SIG-M5 treated with dmso at 0.1 percent for 504 hours (cell line): ENCODE data around the gene CDY2A.
"Not testable (repeated sequence)": the region's sequence is repeated elsewhere in the genome, so short reads cannot be mapped to it uniquely, and the experiment has no call there.

ENCODE experiments used
- DNase-seq: peaks from one replicate; lab custom pipeline; 2025; ENCODE audit not compliant: unreplicated experiment; lab: John Stamatoyannopoulos, UW

Gene CDY2A, protein sequence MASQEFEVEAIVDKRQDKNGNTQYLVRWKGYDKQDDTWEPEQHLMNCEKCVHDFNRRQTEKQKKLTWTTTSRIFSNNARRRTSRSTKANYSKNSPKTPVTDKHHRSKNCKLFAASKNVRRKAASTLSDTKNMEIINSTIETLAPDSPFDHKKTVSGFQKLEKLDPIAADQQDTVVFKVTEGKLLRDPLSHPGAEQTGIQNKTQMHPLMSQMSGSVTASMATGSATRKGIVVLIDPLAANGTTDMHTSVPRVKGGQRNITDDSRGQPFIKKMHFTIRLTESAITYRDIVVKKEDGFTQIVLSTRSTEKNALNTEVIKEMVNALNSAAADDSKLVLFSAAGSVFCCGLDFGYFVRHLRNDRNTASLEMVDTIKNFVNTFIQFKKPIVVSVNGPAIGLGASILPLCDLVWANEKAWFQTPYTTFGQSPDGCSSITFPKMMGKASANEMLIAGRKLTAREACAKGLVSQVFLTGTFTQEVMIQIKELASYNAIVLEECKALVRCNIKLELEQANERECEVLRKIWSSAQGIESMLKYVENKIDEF

DNA sequence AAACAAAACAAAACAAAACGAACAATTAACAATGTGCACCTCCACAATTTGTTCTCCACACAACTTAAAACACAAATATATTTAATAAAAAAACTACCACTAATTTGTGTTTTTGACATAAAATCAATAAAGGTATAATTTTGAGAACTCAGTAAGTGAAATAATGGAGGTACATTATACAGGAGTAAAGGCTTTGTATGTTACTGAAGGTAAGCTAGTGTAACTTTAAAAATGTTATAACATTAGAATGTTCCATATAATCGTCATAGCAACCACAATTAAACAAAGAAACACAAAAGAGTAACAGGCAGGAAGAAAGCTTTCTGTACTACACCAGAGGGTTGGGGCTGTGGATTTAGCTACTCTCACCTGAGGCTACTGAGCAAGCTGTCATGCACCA lies at the start of gene CDY2A:
Gene CDY2A, plus strand, starts transcription at position 301 of the 400 bp plus-strand sequence. CDS start 328 bp downstream, outside the sequence.
- not testable (repeated sequence) for DNase-seq

DNA sequence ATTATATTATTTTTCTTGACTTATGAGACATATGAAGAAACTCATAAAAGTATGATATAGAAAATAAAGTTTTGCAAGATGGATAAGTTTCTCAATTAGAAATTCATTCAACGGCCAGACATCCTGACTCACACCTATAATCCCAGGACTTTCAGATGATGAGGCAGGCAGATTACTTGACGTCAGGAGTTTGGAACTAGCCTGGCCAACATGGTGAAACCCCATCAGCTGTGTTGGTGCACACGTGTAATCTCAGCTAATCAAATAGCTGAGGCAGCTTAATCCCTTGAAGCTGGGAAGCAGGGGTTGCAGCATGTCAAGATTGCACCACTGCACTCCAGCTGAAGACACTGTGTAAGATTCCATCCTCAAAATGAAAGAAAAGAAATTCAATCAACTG lies 28.0 kb upstream of the CDY2A start:
- DNase-seq = not testable (repeated sequence)

- not testable (repeated sequence) for DNase-seq
Measured at GRCh38 chrY:17998266-17998665, 27.3 kb upstream of the CDY2A start.

GRCh38 chrY:18023897-18024296 lies 1.7 kb upstream of the CDY2A start:
- not testable (repeated sequence) for DNase-seq

DNA sequence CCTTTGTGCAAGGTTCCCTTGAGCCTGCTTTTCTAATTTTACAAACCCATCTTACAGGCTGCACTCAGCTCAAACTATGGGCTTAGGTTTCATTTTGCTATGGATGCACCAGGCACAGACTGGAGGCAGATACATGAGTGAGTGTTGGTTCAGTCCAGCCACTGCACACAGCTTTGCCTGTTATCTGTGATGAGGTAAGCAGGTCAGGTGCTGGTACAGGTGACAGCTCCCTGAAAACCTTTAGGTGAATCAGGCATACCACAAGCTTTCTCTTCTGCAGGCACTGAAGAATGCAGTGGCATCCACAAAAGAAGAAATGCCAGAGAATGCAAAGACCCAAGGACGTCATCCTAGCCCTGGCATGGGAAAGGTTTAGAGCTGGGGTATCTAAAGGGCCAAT lies 3.3 kb downstream of the CDY2A start:
- DNase-seq = not testable (repeated sequence)

- DNase-seq = not testable (repeated sequence)
Measured at GRCh38 chrY:18030178-18030577, 4.6 kb downstream of the CDY2A start.

GRCh38 chrY:18034100-18034814 lies 8.7 kb downstream of the CDY2A start:
- DNase-seq = not testable (repeated sequence)

GRCh38 chrY:18034864-18035263 lies 9.3 kb downstream of the CDY2A start:
- not testable (repeated sequence) for DNase-seq

- DNase-seq = not testable (repeated sequence)
Measured at GRCh38 chrY:18044990-18045389, 19.4 kb downstream of the CDY2A start.

GRCh38 chrY:18048149-18049040 lies 22.8 kb downstream of the CDY2A start:
- DNase-seq = not testable (repeated sequence)

DNA sequence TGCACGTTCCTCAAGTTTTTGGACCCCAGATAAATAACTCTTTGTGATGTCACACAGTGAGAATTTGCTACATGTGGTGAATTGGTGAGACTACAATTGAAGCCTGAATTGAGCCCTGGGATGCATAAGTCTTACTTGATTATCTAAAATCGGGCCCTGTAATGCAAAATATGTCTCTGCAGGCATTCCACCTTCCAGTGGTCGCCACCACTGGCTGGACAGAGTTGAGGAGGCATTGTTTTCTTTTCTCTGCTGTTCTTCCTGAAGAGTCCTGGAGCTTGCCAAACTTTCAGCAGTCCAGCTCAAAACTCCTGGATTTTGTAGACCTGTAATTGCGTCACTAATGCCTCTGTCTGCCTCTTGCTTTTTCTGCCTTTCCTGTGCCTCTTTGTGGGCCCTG lies 23.5 kb downstream of the CDY2A start:
- DNase-seq = not testable (repeated sequence)

- DNase-seq = not testable (repeated sequence)
Measured at GRCh38 chrY:18056473-18056872, 30.9 kb downstream of the CDY2A start.

GRCh38 chrY:18073464-18073863 lies 47.9 kb downstream of the CDY2A start:
- DNase-seq = not testable (repeated sequence)
